ENCODE results near the gene ENAH.

GRCh38 chr1:225607355-225607754 is 45.6 kb downstream of the ENAH start:
- TF ChIP-seq CTCF (IDR thresholded peaks at IDR 0.05) (no peak), POLR2A (IDR thresholded peaks at IDR 0.05) (no peak)
